T-helper 2 cell treated with Interferon-gamma antibody and Interleukin-4, amounts not matched to agents 100 ng/mL and 5 ng/mL, for 36 hours (primary cell): ENCODE measurements around the gene ADAM11. TPM values are rescaled to one million over a fixed set of nuclear protein-coding genes. Genes with fewer than 3 reads are reported as not detected.
"Not testable (repeated sequence)": the region's sequence is repeated elsewhere in the genome, so short reads cannot be mapped to it uniquely, and the experiment has no call there.

Experiments used
- intact Hi-C: fragments of 100-400 bp; cut with micrococcal nuclease; formaldehyde crosslinking; loops from one replicate; pipeline ENCODE4 v1.15.1; 2023
- total RNA-seq: library from RNA; stranded (reverse); gene quantifications from 2 replicates; pipeline ENCODE4 v1.2.3, GENCODE V29; 2022

The ADAM11 gene
- total RNA-seq, 1 donor from 2014 or later, result 0.09 TPM

GRCh38 chr17:44793885-44794842 is 35.4 kb downstream of the ADAM11 start:
- intact Hi-C loops, result no loop called here

- intact Hi-C loops, result no loop called here
These were observed 36.1 kb downstream of the ADAM11 start for GRCh38 chr17:44794851-44795413.

GRCh38 chr17:44795421-44795820 is 36.6 kb downstream of the ADAM11 start:
- intact Hi-C loops, result no loop called here

- intact Hi-C loops, result no loop called here
These were observed 37.1 kb downstream of the ADAM11 start for GRCh38 chr17:44795928-44796327.

GRCh38 chr17:44796731-44797130 is 37.9 kb downstream of the ADAM11 start:
- intact Hi-C loops, result no loop called here

GRCh38 chr17:44797802-44798201 is 39.0 kb downstream of the ADAM11 start:
- intact Hi-C loops, result no loop called here

- intact Hi-C loops, result no loop called here
These were observed 39.6 kb downstream of the ADAM11 start for GRCh38 chr17:44798356-44798755.

GRCh38 chr17:44801880-44802279 is 43.1 kb downstream of the ADAM11 start:
- intact Hi-C loops, result no loop called here

- intact Hi-C loops, result no loop called here
These were observed 45.7 kb downstream of the ADAM11 start for GRCh38 chr17:44804302-44805089.

- intact Hi-C loops, result no loop called here
These were observed 48.5 kb downstream of the ADAM11 start for GRCh38 chr17:44807093-44807816.

- intact Hi-C loops, result no loop called here
These were observed 49.0 kb downstream of the ADAM11 start for GRCh38 chr17:44807817-44808155.

GRCh38 chr17:44808156-44808555 is 49.4 kb downstream of the ADAM11 start:
- intact Hi-C loops, result no loop called here

- intact Hi-C loops, result not testable (repeated sequence)
These were observed 50.0 kb downstream of the ADAM11 start for GRCh38 chr17:44808656-44809388.

- intact Hi-C loops, result no loop called here
These were observed 53.5 kb downstream of the ADAM11 start for GRCh38 chr17:44812263-44812662.

GRCh38 chr17:44818508-44818907 is 59.7 kb downstream of the ADAM11 start:
- intact Hi-C loops, result not testable (repeated sequence)

GRCh38 chr17:44820631-44821212 is 61.9 kb downstream of the ADAM11 start:
- intact Hi-C loops, result no loop called here

GRCh38 chr17:44825236-44825635 is 66.4 kb downstream of the ADAM11 start:
- intact Hi-C loops, result not testable (repeated sequence)

- intact Hi-C loops, result no loop called here
These were observed 67.5 kb downstream of the ADAM11 start for GRCh38 chr17:44826123-44826790.

GRCh38 chr17:44827863-44828262 is 69.1 kb downstream of the ADAM11 start:
- intact Hi-C loops, result no loop called here
